ENCODE data around the gene ATG3. TPM values are rescaled to one million over a fixed set of nuclear protein-coding genes. Genes with fewer than 3 reads are reported as not detected.

ATG3 gene
- polyA plus RNA-seq, 2 donors, result 13.6 to 43.0 TPM

DNA sequence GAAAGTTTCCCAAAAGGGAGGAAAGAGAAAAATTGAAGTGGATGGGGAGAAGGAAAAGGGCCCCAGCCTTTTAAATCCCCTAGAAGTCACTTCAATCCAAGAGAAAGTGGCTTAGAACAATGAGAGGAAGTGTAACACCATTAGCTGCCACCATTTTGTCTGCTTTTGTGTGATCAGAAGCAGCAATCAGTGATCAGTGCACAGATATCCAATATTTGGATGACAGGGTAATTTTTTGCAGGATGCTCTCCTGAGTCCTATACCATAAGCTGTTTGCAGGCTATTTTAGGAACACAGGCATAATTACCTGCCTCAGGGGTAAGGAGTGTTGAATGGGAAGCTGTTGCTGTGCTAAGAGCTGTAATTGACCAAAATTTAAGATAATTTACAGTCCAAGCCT lies 31.5 kb upstream of the ATG3 start:
- no peaks in the 10 kb centered on the region for H3K9me3 ChIP-seq (ENCODE audit: control insufficient read depth in 2 of 2, insufficient read depth in 1 of 2, low read depth in 1 of 2, low read length in 1 of 2)
- no peak overlapping the region for H3K4me3 ChIP-seq (ENCODE audit: low read depth in 1 of 2, low read length in 2 of 2)
- H3K36me3 ChIP-seq (ENCODE audit: control insufficient read depth in 2 of 2, insufficient read depth in 2 of 2, low read length in 1 of 2), result no peaks in the 10 kb centered on the region
- H3K27me3 ChIP-seq (ENCODE audit: control insufficient read depth in 1 of 2, insufficient read depth in 2 of 2, low read length in 2 of 2), result no peaks in the 10 kb centered on the region
- no peaks in the 10 kb centered on the region for H3K4me1 ChIP-seq (ENCODE audit: control insufficient read depth in 2 of 2, insufficient read depth in 2 of 2, low read length in 1 of 2)
- H3K27ac ChIP-seq (ENCODE audit: low read depth in 2 of 2, low read length in 1 of 2), result no peak overlapping the region

DNA sequence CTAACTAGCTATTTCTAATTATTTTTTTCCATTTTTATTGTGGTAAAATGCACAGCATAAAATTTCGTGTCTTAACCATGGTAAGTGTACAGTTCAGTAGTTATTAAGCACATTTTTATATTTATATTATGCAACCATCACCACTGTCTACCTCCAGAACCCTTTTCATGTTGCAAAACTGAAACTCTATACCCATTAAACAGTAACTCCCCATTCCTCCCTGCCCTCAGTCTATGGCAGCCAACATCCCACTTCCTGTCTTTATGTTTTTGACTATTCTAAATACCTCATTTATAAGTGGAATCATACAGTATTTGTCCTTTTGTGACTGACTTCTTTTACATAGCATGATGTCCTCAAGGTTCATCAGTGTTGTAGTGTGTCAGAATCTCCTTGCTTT lies 25.6 kb upstream of the ATG3 start:
- no peak overlapping the region for H3K4me3 ChIP-seq (ENCODE audit: low read depth in 1 of 2, low read length in 2 of 2)
- no peaks in the 10 kb centered on the region for H3K27me3 ChIP-seq (ENCODE audit: control insufficient read depth in 1 of 2, insufficient read depth in 2 of 2, low read length in 2 of 2)
- H3K4me1 ChIP-seq (ENCODE audit: control insufficient read depth in 2 of 2, insufficient read depth in 2 of 2, low read length in 1 of 2), result no peaks in the 10 kb centered on the region
- peaks cover 0 to 2% of the 10 kb centered on the region in 2 donors for H3K36me3 ChIP-seq (ENCODE audit: control insufficient read depth in 2 of 2, insufficient read depth in 2 of 2, low read length in 1 of 2)
- H3K9me3 ChIP-seq (ENCODE audit: control insufficient read depth in 2 of 2, insufficient read depth in 1 of 2, low read depth in 1 of 2, low read length in 1 of 2), result no peaks in the 10 kb centered on the region
- 98% methylated on average over 1 of the region's 1 CpG for WGBS, 2 donors
- no peak overlapping the region for H3K27ac ChIP-seq (ENCODE audit: low read depth in 2 of 2, low read length in 1 of 2)

DNA sequence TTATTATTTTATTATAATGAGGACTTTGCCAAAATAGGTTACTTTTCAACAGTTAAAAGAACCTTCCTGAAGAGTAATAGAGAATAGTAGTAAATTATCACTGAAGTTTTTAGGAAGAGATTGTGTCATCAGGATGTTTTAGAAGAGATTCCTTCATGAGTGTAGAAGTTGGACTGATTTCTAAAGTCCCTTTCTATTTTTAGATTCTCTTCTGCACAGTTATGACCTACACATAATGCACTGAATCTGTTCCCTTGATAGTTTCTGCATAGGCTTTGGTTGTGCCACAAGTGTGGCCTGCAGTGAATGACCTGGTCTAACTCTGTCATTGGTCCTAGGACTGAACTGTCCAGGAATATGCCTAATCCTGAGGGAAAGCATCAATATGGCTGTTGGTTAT lies 24.0 kb upstream of the ATG3 start:
- no peak overlapping the region for H3K4me3 ChIP-seq (ENCODE audit: low read depth in 1 of 2, low read length in 2 of 2)
- H3K4me1 ChIP-seq (ENCODE audit: control insufficient read depth in 2 of 2, insufficient read depth in 2 of 2, low read length in 1 of 2), result no peaks in the 10 kb centered on the region
- H3K36me3 ChIP-seq (ENCODE audit: control insufficient read depth in 2 of 2, insufficient read depth in 2 of 2, low read length in 1 of 2), result peaks cover 0 to 2% of the 10 kb centered on the region in 2 donors
- H3K27me3 ChIP-seq (ENCODE audit: control insufficient read depth in 1 of 2, insufficient read depth in 2 of 2, low read length in 2 of 2), result no peaks in the 10 kb centered on the region
- no peaks in the 10 kb centered on the region for H3K9me3 ChIP-seq (ENCODE audit: control insufficient read depth in 2 of 2, insufficient read depth in 1 of 2, low read depth in 1 of 2, low read length in 1 of 2)
- no peak overlapping the region for H3K27ac ChIP-seq (ENCODE audit: low read depth in 2 of 2, low read length in 1 of 2)

DNA sequence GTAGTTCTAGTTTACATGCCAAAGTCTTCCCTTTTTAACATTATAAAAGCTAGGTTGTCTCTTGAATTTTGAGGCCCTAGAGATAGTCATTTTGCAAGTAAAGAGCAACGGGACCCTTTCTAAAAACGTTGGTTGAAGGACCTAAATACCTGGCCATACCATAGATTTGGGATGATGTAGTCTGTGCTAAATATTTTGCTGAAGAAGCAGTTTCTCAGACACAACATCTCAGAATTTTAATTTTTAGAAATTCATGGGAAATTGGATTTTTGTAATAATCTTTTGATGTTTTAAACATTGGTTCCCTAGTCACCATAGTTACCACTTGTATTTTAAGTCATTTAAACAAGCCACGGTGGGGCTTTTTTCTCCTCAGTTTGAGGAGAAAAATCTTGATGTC lies 21.3 kb upstream of the ATG3 start:
- WGBS, 2 donors, result 76 to 83% methylated on average over 3 of the region's 3 CpGs
- Histone ChIP-seq H3K27me3 (ENCODE audit: control insufficient read depth in 1 of 2, insufficient read depth in 2 of 2, low read length in 2 of 2) (no peaks in the 10 kb centered on the region), H3K4me3 (ENCODE audit: low read depth in 1 of 2, low read length in 2 of 2) (no peak overlapping the region), H3K27ac (ENCODE audit: low read depth in 2 of 2, low read length in 1 of 2) (no peak overlapping the region), H3K4me1 (ENCODE audit: control insufficient read depth in 2 of 2, insufficient read depth in 2 of 2, low read length in 1 of 2) (no peaks in the 10 kb centered on the region), H3K9me3 (ENCODE audit: control insufficient read depth in 2 of 2, insufficient read depth in 1 of 2, low read depth in 1 of 2, low read length in 1 of 2) (no peaks in the 10 kb centered on the region), H3K36me3 (ENCODE audit: control insufficient read depth in 2 of 2, insufficient read depth in 2 of 2, low read length in 1 of 2) (peaks cover 0 to 2% of the 10 kb centered on the region in 2 donors)

DNA sequence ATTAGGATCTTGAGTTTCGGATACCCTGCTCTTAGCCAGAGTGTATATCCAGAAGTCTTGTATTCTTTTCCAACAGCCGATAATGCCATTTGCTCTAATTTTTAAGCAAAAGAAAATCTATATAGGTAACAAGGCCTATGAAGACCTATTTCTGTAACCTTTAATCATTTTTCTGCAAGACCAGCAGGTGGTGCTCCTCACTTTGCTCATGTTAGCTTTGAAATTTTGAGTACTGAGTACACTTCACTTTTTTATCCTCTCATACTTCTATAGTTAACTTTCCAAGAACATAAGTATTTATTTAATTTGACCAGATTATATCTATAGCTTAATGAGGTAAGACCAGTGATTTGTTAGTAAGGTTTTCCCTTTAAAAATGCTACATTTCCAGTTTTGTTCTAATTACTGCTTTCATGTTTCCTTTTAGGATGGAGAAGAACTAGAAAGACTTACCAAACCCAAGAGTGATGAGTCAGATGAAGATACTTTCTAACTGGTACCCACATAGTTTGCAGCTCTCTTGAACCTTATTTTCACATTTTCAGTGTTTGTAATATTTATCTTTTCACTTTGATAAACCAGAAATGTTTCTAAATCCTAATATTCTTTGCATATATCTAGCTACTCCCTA lies 20.6 kb upstream of the ATG3 start:
- H3K4me3 ChIP-seq (ENCODE audit: low read depth in 1 of 2, low read length in 2 of 2), result no peak overlapping the region
- H3K27me3 ChIP-seq (ENCODE audit: control insufficient read depth in 1 of 2, insufficient read depth in 2 of 2, low read length in 2 of 2), result no peaks in the 10 kb centered on the region
- H3K4me1 ChIP-seq (ENCODE audit: control insufficient read depth in 2 of 2, insufficient read depth in 2 of 2, low read length in 1 of 2), result no peaks in the 10 kb centered on the region
- H3K36me3 ChIP-seq (ENCODE audit: control insufficient read depth in 2 of 2, insufficient read depth in 2 of 2, low read length in 1 of 2), result peaks cover 0 to 2% of the 10 kb centered on the region in 2 donors
- no peak overlapping the region for H3K27ac ChIP-seq (ENCODE audit: low read depth in 2 of 2, low read length in 1 of 2)
- H3K9me3 ChIP-seq (ENCODE audit: control insufficient read depth in 2 of 2, insufficient read depth in 1 of 2, low read depth in 1 of 2, low read length in 1 of 2), result no peaks in the 10 kb centered on the region
- 65 to 73% methylated on average over 2 of the region's 2 CpGs for WGBS, 2 donors

DNA sequence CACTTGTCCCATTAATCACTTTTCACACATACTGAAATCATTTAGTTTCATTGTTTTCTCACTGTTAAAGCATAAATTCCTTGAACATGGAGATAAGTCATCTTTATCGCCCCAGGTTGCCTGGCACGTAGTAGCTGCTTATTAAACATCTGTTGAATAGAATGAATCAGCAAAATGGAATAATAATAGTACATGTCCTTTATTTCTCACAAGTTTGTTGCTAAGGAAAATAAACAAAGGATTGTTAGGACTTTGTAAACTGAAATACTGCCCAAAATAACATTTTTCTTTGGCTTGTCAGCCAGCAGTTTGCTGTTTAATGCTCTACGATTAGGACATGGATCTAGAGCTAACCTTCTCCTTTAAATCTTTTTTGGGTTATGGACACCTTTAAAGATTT lies 17.9 kb upstream of the ATG3 start:
- Histone ChIP-seq H3K4me3 (ENCODE audit: low read depth in 1 of 2, low read length in 2 of 2) (no peak overlapping the region), H3K9me3 (ENCODE audit: control insufficient read depth in 2 of 2, insufficient read depth in 1 of 2, low read depth in 1 of 2, low read length in 1 of 2) (no peaks in the 10 kb centered on the region), H3K27ac (ENCODE audit: low read depth in 2 of 2, low read length in 1 of 2) (no peak overlapping the region), H3K27me3 (ENCODE audit: control insufficient read depth in 1 of 2, insufficient read depth in 2 of 2, low read length in 2 of 2) (no peaks in the 10 kb centered on the region), H3K4me1 (ENCODE audit: control insufficient read depth in 2 of 2, insufficient read depth in 2 of 2, low read length in 1 of 2) (no peaks in the 10 kb centered on the region), H3K36me3 (ENCODE audit: control insufficient read depth in 2 of 2, insufficient read depth in 2 of 2, low read length in 1 of 2) (no peaks in the 10 kb centered on the region)
- WGBS, 2 donors, result 36 to 53% methylated on average over 3 of the region's 3 CpGs

DNA sequence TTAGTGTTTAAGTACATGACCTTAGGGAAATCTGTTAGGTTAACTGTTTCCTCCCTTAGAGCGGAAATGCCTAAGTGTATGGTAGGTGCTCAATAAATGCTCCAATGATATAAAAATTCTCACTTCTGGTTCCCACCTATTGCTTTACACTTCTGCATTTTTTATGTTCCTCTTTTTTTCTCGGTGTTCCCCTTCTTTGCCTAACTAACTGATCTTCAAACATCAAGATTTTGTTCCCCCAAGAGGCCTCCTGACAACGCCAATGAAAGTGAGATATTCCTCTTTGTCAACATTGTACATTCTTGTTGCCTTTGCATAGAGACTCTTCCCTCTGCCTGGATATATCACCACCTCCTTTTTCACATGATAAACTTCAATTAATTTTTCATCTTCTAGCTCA lies 17.5 kb upstream of the ATG3 start:
- no peaks in the 10 kb centered on the region for H3K36me3 ChIP-seq (ENCODE audit: control insufficient read depth in 2 of 2, insufficient read depth in 2 of 2, low read length in 1 of 2)
- H3K9me3 ChIP-seq (ENCODE audit: control insufficient read depth in 2 of 2, insufficient read depth in 1 of 2, low read depth in 1 of 2, low read length in 1 of 2), result no peaks in the 10 kb centered on the region
- WGBS, 2 donors, result 86 to 88% methylated on average over 3 of the region's 3 CpGs
- no peaks in the 10 kb centered on the region for H3K4me1 ChIP-seq (ENCODE audit: control insufficient read depth in 2 of 2, insufficient read depth in 2 of 2, low read length in 1 of 2)
- H3K27me3 ChIP-seq (ENCODE audit: control insufficient read depth in 1 of 2, insufficient read depth in 2 of 2, low read length in 2 of 2), result no peaks in the 10 kb centered on the region
- no peak overlapping the region for H3K4me3 ChIP-seq (ENCODE audit: low read depth in 1 of 2, low read length in 2 of 2)
- H3K27ac ChIP-seq (ENCODE audit: low read depth in 2 of 2, low read length in 1 of 2), result no peak overlapping the region

DNA sequence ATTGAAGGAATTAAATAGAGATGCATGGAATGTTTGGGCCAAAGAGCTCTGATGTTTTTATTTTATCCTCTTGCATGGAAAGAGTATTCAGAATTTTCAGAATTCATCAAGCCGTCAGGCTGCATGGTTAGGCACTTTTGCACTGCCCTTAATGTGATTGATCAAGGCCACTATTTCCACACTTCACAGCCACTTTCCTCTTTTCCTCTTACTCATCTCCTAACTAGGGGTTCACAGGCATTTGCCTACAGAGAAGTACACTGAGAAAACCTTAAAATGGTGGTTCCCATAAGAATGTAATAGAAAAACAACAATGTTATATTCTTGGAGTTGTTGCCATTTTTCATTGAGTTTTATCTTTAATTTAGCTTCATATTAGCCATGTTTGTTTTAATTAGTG lies 10.9 kb upstream of the ATG3 start:
- Histone ChIP-seq H3K9me3 (ENCODE audit: control insufficient read depth in 2 of 2, insufficient read depth in 1 of 2, low read depth in 1 of 2, low read length in 1 of 2) (no peaks in the 10 kb centered on the region), H3K27ac (ENCODE audit: low read depth in 2 of 2, low read length in 1 of 2) (no peak overlapping the region), H3K4me3 (ENCODE audit: low read depth in 1 of 2, low read length in 2 of 2) (no peak overlapping the region), H3K27me3 (ENCODE audit: control insufficient read depth in 1 of 2, insufficient read depth in 2 of 2, low read length in 2 of 2) (no peaks in the 10 kb centered on the region), H3K4me1 (ENCODE audit: control insufficient read depth in 2 of 2, insufficient read depth in 2 of 2, low read length in 1 of 2) (no peaks in the 10 kb centered on the region), H3K36me3 (ENCODE audit: control insufficient read depth in 2 of 2, insufficient read depth in 2 of 2, low read length in 1 of 2) (peaks cover 0 to 3% of the 10 kb centered on the region in 2 donors)
- 92 to 96% methylated on average over 1 of the region's 1 CpG for WGBS, 2 donors

DNA sequence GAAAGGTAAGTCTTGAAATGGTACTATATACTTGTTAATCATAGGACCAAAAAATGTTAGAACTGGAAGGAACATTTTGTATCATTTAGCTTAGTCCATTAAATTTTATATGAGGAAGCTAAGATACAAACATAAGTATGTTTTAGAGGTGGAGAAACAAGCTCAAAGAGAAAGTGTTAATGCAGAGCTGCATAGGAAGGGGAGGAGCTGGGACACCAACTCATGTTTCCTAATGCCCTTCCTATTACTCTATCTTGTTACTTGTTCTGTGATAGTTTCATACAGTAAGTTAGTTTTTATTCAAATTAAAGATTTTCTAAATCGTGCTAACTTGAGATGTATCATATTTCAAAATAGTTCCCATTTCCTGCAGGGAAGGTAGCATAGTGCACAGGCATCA lies 7.5 kb upstream of the ATG3 start:
- H3K27me3 ChIP-seq (ENCODE audit: control insufficient read depth in 1 of 2, insufficient read depth in 2 of 2, low read length in 2 of 2), result no peaks in the 10 kb centered on the region
- H3K9me3 ChIP-seq (ENCODE audit: control insufficient read depth in 2 of 2, insufficient read depth in 1 of 2, low read depth in 1 of 2, low read length in 1 of 2), result no peaks in the 10 kb centered on the region
- no peak overlapping the region for H3K4me3 ChIP-seq (ENCODE audit: low read depth in 1 of 2, low read length in 2 of 2)
- no peaks in the 10 kb centered on the region for H3K4me1 ChIP-seq (ENCODE audit: control insufficient read depth in 2 of 2, insufficient read depth in 2 of 2, low read length in 1 of 2)
- WGBS, 2 donors, result 54 to 57% methylated on average over 1 of the region's 1 CpG
- no peak overlapping the region for H3K27ac ChIP-seq (ENCODE audit: low read depth in 2 of 2, low read length in 1 of 2)
- H3K36me3 ChIP-seq (ENCODE audit: control insufficient read depth in 2 of 2, insufficient read depth in 2 of 2, low read length in 1 of 2), result peaks cover 0 to 3% of the 10 kb centered on the region in 2 donors

DNA sequence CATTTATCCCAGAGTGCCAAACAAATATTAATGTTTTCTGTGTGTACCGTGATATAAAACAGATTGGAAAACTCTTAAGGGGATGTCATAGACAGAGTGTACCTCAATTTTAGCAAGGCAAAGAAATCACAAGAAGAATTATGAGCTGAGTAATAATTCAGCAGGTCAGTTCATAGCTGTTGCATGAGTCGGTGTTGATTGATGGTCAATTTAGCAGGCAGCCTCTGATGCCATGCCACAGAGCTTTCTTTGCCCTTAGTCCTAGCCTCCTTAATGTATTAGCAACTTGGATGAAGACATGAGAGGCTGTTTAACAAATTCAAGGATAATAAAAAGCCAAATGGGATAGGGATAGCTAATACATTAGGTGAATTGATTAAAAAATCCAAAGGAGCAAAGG lies 6.9 kb upstream of the ATG3 start:
- Histone ChIP-seq H3K4me1 (ENCODE audit: control insufficient read depth in 2 of 2, insufficient read depth in 2 of 2, low read length in 1 of 2) (no peaks in the 10 kb centered on the region), H3K27ac (ENCODE audit: low read depth in 2 of 2, low read length in 1 of 2) (no peak overlapping the region), H3K36me3 (ENCODE audit: control insufficient read depth in 2 of 2, insufficient read depth in 2 of 2, low read length in 1 of 2) (peaks cover 0 to 3% of the 10 kb centered on the region in 2 donors), H3K9me3 (ENCODE audit: control insufficient read depth in 2 of 2, insufficient read depth in 1 of 2, low read depth in 1 of 2, low read length in 1 of 2) (no peaks in the 10 kb centered on the region), H3K4me3 (ENCODE audit: low read depth in 1 of 2, low read length in 2 of 2) (no peak overlapping the region), H3K27me3 (ENCODE audit: control insufficient read depth in 1 of 2, insufficient read depth in 2 of 2, low read length in 2 of 2) (no peaks in the 10 kb centered on the region)
- WGBS, 2 donors, result 82 to 85% methylated on average over 2 of the region's 2 CpGs

Data from esophagus (tissue), 2 donors.